GM21526 (cell line): Measurements from ENCODE around the gene ARHGEF40.

ENCODE experiments used
- ATAC-seq: cut with Tn5 transposase; IDR thresholded peaks from one replicate; pipeline ENCODE4 v1.9.1; 2021; ENCODE audit warnings: moderate library complexity; ENCODE audit not compliant: unreplicated experiment, low FRiP score

Gene ARHGEF40

DNA sequence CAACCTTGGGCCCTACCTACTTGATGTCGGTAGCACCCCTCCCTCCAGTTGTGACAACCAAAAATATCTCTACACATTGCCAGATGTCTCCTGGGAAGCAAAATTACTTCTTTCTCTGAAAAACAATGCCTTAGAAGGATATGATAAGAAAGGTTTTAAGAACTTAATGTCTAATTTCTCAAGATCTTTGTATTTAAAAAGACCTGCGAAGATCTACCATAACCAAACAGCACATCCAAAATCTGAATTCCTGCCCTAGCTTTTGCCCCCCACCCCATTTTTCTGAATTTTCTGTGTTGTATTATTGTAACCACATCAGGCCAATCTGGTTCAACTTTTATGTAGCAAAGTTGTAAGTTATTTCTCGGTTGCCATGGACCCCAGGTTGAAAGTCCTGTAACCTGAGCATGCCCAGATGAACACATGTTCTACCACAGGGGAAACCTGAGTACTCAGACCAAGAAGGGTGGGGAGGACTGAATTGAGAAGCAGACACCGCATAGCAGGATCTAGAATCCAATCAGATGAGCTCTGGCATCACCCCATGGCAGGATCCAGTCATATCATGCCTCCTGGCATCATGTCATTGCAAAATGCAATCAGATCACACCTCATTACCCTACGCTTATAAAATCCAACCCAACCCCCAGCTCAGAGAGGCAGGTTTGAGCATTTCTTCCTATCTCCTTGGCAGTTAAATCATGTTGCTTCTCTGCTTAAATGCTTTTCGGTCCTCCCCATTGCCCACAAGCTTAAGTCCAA, 39.5 kb downstream of the ARHGEF40 start:
- ATAC-seq, result no peak

DNA sequence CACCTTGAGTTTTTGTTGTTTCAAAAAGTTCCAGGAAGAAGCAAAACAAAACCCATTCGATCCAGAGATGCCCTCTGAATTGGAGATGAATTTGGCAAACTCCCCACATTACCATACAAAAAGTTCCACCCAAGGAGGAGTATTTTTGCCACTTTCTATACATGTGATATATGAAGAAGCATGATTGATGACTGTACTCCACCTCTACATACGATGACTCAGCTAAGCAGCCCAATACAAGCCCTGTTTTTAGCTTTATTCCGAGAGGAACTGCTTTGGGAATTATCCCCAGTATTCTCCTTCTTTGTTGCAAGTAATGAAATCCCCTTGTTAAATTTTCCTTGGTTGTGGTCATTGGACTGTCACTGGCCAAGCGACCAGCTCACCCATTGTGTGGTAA, 42.2 kb downstream of the ARHGEF40 start:
- ATAC-seq, result no peak

DNA sequence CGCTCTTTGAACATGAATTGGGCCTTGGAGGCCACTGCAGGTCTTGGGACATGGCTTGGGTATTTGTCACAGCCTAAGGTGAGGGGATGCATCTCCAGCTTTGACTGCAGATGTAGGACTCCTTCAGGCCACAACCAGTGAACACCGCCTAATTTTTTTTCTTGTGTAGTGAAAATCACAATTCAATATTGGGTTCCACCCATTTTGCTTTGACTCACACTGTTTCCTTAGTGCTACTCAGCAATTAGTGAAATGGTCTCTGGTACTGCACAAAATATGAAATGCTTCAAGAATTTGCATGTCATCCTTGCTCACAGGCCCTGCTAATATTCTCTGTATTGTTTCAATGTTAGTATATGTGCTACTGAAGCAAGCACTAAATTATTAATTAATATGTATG, 43.3 kb downstream of the ARHGEF40 start:
- ATAC-seq, result no peak

DNA sequence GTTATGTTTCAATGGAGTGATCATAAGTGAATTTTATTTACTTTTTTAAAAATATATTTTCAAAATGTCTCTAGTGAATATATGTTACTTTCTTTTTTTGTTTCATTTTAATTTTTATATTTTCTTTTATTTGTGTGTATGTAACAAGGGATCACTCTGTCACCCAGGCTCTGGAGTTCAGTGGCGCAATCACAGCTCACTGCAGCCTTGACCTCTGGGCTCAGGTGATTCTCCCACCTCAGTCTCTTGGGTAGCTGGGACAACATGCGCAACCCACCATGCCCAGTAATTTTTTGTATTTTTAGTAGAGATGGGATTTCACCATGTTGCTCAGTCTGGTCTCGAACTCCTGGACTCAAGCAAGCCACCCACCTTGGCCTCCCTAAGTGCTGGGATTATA, 48.8 kb downstream of the ARHGEF40 start:
- ATAC-seq, result no peak

DNA sequence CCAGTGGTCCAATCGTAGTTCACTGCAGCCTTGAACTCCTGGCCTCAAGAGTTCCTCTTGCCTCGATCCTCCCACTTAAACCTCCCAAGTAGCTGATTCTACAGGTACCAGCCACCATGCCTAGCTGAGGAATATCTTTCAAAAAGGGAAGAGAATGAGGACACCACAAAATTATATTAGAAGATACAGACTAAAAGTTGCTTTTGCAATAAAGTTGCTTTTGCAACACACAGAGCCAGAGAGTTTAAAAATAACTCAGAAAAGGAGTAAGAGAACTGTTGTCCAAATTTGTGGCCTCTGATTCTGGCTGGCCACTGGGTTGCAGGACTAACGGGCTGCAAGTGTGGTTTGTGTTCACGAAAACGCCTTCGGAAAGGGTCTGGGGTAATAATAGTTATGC, 50.6 kb downstream of the ARHGEF40 start:
- ATAC-seq, result no peak

DNA sequence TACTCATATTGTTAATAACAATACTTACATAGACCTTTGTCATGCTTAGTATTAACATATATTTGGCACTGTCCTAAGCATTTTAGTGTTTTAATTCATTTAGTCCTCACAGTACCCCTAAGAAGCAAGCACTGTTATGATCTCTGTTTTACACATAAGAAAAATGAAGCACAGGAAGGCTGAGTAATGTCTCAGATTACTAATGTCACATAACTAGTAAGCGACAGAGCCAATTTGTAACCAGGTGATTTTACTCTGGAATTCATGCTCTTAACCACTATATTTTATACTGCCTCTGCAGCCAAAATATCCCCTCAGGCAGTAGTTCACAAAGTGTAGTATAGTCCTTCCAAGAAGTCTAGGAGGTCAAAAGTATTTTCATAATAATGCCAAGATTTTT, 51.0 kb downstream of the ARHGEF40 start:
- no peak for ATAC-seq

DNA sequence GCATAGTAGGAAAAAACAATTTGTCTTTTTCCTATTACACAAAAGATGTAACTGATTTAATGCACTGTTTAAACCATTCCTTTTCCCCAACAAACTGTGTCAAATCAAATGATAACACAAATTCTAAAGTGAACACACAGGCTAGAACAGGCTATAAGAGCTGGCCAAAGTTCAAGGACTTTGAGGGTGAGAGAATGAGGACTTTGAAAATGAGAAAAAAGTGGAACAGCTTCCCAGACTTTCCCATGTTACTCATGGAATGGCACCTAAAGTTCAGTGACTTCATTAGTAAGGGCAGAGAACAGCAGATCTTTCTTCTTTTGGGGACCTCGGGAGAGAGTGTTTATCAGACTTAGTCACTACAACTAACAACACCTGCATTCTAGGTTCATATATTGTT, 53.3 kb downstream of the ARHGEF40 start:
- ATAC-seq, result no peak

DNA sequence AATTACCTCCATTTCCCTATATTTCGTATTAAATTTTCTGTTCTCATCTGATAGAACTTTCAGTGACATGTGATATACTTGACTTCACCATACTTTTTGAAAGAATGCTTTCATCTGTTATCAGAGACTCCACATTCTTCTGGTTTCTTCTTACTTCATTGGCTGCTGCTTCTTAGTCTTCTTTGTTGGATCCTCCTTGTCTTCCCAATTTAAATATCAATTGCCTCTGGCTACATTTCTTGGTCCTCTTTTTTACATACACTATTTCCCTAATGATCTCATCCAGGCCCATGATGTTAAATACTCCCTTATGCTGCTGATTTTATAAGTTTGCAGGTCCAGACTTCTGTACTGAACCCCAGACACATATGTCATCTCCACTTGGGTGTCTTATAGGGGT, 63.8 kb downstream of the ARHGEF40 start:
- no peak for ATAC-seq

DNA sequence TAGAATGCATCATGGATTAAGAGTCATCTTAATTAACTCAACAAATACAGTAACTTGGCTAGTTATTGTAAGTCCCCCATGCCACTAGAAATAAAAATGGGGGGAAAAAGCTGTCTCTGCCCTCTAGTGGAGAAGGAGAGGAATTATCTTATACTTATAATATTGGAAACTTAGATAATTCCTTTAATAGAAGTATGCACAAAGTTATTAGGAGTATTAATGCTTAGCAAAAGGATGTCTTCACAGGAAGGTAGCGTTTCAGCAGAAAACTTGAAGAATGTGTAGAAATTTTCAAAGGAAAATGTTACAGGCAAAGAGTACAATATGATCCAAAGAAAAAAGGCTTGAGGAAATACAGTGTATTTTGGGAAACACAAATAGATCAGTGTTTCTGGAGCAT, 65.9 kb downstream of the ARHGEF40 start:
- no peak for ATAC-seq
